ENCODE data around the gene STXBP3.
A peak's percentile ranks its signal among the peaks of the same experiment; 100 is the strongest.

STXBP3 gene

GRCh38 chr1:108813326-108813725 is 66.9 kb downstream of the STXBP3 start:
- no peak for DNase-seq

GRCh38 chr1:108814343-108815125 is 68.1 kb downstream of the STXBP3 start:
- DNase-seq: no peak

- DNase-seq: no peak
Measured at GRCh38 chr1:108815566-108815965, 69.1 kb downstream of the STXBP3 start.

- no peak for DNase-seq
Measured at GRCh38 chr1:108816049-108816893, 69.8 kb downstream of the STXBP3 start.

GRCh38 chr1:108817016-108817415 is 70.5 kb downstream of the STXBP3 start:
- no peak for DNase-seq

GRCh38 chr1:108817811-108818210 is 71.3 kb downstream of the STXBP3 start:
- no peak for DNase-seq

- no peak for DNase-seq
Measured at GRCh38 chr1:108819878-108820277, 73.4 kb downstream of the STXBP3 start.

- no peak for DNase-seq
Measured at GRCh38 chr1:108823632-108824031, 77.2 kb downstream of the STXBP3 start.

GRCh38 chr1:108824051-108824450 is 77.6 kb downstream of the STXBP3 start:
- DNase-seq: no peak

GRCh38 chr1:108826081-108826635 is 79.7 kb downstream of the STXBP3 start:
- DNase-seq: no peak

- DNase-seq: peak; percentile 77
Measured at GRCh38 chr1:108828074-108828961, 81.8 kb downstream of the STXBP3 start.

- DNase-seq: no peak
Measured at GRCh38 chr1:108829498-108829916, 83.0 kb downstream of the STXBP3 start.

GRCh38 chr1:108830119-108831008 is 83.9 kb downstream of the STXBP3 start:
- DNase-seq: no peak

GRCh38 chr1:108831225-108831624 is 84.8 kb downstream of the STXBP3 start:
- DNase-seq: no peak

- no peak for DNase-seq
Measured at GRCh38 chr1:108832929-108833328, 86.5 kb downstream of the STXBP3 start.

GRCh38 chr1:108841703-108842102 is 95.2 kb downstream of the STXBP3 start:
- DNase-seq: no peak

- no peak for DNase-seq
Measured at GRCh38 chr1:108842525-108843181, 96.2 kb downstream of the STXBP3 start.

GRCh38 chr1:108843390-108844137 is 97.1 kb downstream of the STXBP3 start:
- no peak for DNase-seq

- DNase-seq: no peak
Measured at GRCh38 chr1:108845446-108845845, 99.0 kb downstream of the STXBP3 start.

GRCh38 chr1:108845991-108846390 is 99.5 kb downstream of the STXBP3 start:
- no peak for DNase-seq
